GM10248 (cell line): Measurements from ENCODE around the gene NTM.
"Not testable (repeated sequence)": the region's sequence is repeated elsewhere in the genome, so short reads cannot be mapped to it uniquely, and the experiment has no call there.

ENCODE experiments used
- CTCF ChIA-PET: fragments of 300-600 bp; sonication (Branson Sonifier 250); formaldehyde crosslinking; extraction: SDS; loops from one replicate; lab custom pipeline; 2021; ENCODE audit warnings: antibody characterized with exemption; lab: Yijun Ruan, JAX
- POLR2A ChIA-PET: fragments of 350-650 bp; sonication (Branson Sonifier 250); formaldehyde crosslinking; extraction: SDS; loops from one replicate; lab custom pipeline; 2020; ENCODE audit warnings: antibody characterized with exemption; lab: Yijun Ruan, JAX
- DNase-seq: peaks from one replicate; pipeline ENCODE4 v3.0.0; 2012; ENCODE audit errors: extremely low spot score
- TF ChIP-seq, protein P1 (sequence below): IDR thresholded peaks from 2 replicates; pipeline ENCODE4 v1.5.1; 2012; ENCODE audit warnings: mild to moderate bottlenecking, low read depth; ENCODE audit errors: extremely low read depth, missing control alignments, control extremely low read depth

NTM gene

DNA sequence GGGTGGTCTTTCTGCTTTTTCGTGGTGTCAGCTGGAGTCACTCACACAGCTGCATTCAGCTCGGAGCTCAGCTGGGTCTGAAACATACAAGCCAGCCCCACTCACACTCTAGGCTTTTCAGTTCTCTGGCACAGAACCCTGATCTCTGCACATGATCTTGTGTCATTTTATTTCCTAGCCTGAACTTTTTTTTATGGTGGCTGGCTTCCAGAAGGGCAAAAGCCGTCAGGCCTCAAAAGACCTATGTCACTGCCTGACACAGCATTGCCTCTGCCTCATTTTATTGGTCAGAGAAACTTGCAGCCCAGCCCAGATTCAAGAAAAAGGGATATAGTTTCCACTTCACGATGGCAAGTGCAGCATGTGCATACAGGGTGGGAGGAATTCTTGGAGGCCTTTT, 117.8 kb downstream of the NTM start:
- CTCF ChIA-PET: no interaction called here
- no peak for DNase-seq
- POLR2A ChIA-PET: no interaction called here
- TF ChIP-seq, protein P1, sequence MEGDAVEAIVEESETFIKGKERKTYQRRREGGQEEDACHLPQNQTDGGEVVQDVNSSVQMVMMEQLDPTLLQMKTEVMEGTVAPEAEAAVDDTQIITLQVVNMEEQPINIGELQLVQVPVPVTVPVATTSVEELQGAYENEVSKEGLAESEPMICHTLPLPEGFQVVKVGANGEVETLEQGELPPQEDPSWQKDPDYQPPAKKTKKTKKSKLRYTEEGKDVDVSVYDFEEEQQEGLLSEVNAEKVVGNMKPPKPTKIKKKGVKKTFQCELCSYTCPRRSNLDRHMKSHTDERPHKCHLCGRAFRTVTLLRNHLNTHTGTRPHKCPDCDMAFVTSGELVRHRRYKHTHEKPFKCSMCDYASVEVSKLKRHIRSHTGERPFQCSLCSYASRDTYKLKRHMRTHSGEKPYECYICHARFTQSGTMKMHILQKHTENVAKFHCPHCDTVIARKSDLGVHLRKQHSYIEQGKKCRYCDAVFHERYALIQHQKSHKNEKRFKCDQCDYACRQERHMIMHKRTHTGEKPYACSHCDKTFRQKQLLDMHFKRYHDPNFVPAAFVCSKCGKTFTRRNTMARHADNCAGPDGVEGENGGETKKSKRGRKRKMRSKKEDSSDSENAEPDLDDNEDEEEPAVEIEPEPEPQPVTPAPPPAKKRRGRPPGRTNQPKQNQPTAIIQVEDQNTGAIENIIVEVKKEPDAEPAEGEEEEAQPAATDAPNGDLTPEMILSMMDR: no peak

GRCh38 chr11:131491503-131491902, 121.1 kb downstream of the NTM start:
- TF ChIP-seq, protein P1: no peak
- ChIA-PET CTCF (interaction anchor here (0.8 to 1.0 kb wide), 2 partner anchors 18 to 22 kb away, joined by 3 to 4 read pairs; no protein-coding TSS in a partner anchor), POLR2A (no interaction called here)
- DNase-seq: no peak

DNA sequence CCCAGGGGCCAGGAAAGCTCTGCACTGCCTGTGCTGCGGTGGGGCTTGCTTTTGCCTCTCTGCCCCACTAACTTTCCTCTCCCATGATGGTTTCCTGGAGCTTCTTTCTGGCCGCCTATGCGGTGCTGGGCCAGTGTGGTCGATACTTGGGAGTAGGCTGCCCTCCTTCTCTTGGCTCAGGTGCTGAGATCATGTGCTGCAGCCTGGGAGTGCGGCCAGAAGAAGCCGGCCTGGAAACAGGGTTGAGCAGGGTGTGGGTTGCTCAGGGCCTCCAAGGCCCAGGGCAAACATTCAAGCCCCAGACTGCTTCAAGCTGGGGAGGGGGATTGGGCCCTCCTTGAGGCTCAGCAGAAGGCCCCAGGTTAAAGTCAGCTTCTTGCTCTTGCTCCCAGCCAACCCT, 125.0 kb downstream of the NTM start:
- ChIA-PET POLR2A (no interaction called here), CTCF (interaction anchor here (1.5 kb wide), 2 partner anchors 30 to 431 kb away, joined by 3 read pairs; no protein-coding TSS in a partner anchor)
- TF ChIP-seq, protein P1: no peak
- DNase-seq: no peak

DNA sequence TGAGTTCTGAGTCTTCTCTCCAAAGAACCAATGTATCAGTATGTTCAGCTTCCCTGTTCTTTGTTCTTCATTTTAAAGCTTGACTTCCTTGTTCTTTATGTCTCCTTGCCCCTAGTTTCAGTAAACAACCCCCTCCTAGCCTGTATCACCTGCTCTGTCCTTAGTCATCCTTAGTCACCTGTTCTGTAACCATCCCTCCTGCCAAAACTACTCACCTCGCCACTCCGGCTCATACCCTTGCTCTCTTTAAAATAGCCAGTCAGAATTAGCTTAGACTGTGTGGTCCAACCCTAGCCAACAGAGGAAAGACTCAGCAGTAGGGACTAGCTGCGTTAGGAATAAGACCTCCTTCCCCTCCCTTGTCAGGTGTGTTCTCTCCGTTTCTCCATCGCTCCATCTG, 127.3 kb downstream of the NTM start:
- CTCF ChIA-PET: interaction anchor here (1.2 kb wide), 1 partner anchor 13 kb away, joined by 3 read pairs; no protein-coding TSS in a partner anchor
- DNase-seq, POLR2A ChIA-PET: not testable (repeated sequence)

DNA sequence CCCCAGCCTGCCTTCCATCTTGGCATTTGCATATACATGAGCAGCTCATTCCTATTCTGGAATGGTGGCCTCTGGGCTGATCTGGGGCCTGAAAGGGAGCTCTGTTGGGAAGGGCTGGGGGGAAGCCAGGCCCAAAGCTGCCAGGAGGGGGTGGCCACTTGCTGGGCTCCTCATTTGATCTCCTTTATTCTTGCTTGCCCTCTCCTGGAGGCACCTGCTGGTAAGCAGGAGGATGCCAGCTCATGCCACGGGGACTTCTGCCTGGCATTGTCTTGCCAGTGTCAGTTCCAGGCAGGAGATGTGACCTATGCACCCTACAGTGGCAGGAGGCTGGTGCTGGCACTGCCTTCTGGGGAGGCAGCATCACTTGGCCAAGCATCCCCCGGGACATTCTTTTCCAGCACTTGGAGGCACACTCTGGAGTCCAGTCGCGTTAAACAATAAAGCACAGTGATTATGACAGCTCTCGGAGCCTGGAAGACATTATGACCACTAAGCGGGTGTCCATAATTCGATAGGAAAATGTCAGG, 128.3 kb downstream of the NTM start:
- POLR2A ChIA-PET: interaction anchor here (0.6 kb wide), 1 partner anchor 947 kb away, joined by 3 read pairs; no protein-coding TSS in a partner anchor
- DNase-seq: no peak
- TF ChIP-seq, protein P1: no peak
- CTCF ChIA-PET: interaction anchor here (1.2 kb wide), 2 partner anchors 12 to 24 kb away, joined by 3 to 4 read pairs; no protein-coding TSS in a partner anchor

- TF ChIP-seq, protein P1: no peak
- CTCF ChIA-PET: interaction anchor here (1.2 kb wide), 1 partner anchor 23 kb away, joined by 4 read pairs; no protein-coding TSS in a partner anchor
- POLR2A ChIA-PET: interaction anchor here (0.6 kb wide), 1 partner anchor 947 kb away, joined by 3 read pairs; no protein-coding TSS in a partner anchor
- DNase-seq: no peak
Observed at GRCh38 chr11:131499199-131499598, 128.8 kb downstream of the NTM start.

GRCh38 chr11:131503017-131503416, 132.6 kb downstream of the NTM start:
- ChIA-PET POLR2A (no interaction called here), CTCF (no interaction called here)
- TF ChIP-seq, protein P1: no peak
- no peak for DNase-seq
